Esophagus muscularis mucosa (tissue), 4 donors: ENCODE results near the gene LTBP2.

ENCODE experiments used
- CTCF ChIP-seq, 3 experiments: fragments of 200-600 bp in 2 of 3; fragments of 450-650 bp in 1 of 3; sonication (generic) in 2 of 3; IDR thresholded peaks; one replicate each; pipeline ENCODE4 v1.5.1; 2017 to 2019; ENCODE audit warnings: antibody characterized with exemption in 3 of 3, mild to moderate bottlenecking in 2 of 3, moderate library complexity in 1 of 3
- EP300 ChIP-seq: sonication (generic); formaldehyde crosslinking; IDR thresholded peaks from one replicate; pipeline ENCODE4 v1.6.1; 2017; ENCODE audit warnings: antibody characterized with exemption
- POLR2AphosphoS5 ChIP-seq, 2 donors: sonication (generic); formaldehyde crosslinking; IDR thresholded peaks; one replicate each; pipeline ENCODE4 v1.6.1; 2017; ENCODE audit warnings: antibody characterized with exemption in 2 of 2

- TF ChIP-seq CTCF (IDR thresholded peaks at IDR 0.05) (no peak), EP300 (no peak), POLR2AphosphoS5 (IDR thresholded peaks at IDR 0.05) (no peak)
These were observed 19.4 kb downstream of the LTBP2 start for GRCh38 chr14:74592476-74593201.
